KBM-7 (cell line): ENCODE data around the gene STIM2.
"Not testable (repeated sequence)": the region's sequence is repeated elsewhere in the genome, so short reads cannot be mapped to it uniquely, and the experiment has no call there.

Experiments
- DNase-seq: peaks from one replicate; pipeline ENCODE4 v3.0.0-alpha.2; 2015
- in situ Hi-C: fragments of 300-500 bp; cut with MboI; formaldehyde crosslinking; loops from 2 replicates; pipeline ENCODE4 v1.14.3; 2020; ENCODE audit warnings: low sequenced_read_pairs, low pct_unique_long_range_greater_than_20kb, mixed read lengths

STIM2 gene

GRCh38 chr4:26860157-26860921 lies at the start of gene STIM2:
Gene STIM2 (plus strand): TSS chr4:26860841.
- in situ Hi-C loops, result no loop called here
- DNase-seq, result peak; percentile 96

GRCh38 chr4:26811571-26811970 lies 49.1 kb upstream of the STIM2 start:
- in situ Hi-C loops, DNase-seq: not testable (repeated sequence)

GRCh38 chr4:26812049-26812714 lies 48.5 kb upstream of the STIM2 start:
- in situ Hi-C loops, result no loop called here
- no peak for DNase-seq

- in situ Hi-C loops, result no loop called here
- DNase-seq, result no peak
These were observed 46.9 kb upstream of the STIM2 start for GRCh38 chr4:26813698-26814097.

GRCh38 chr4:26815199-26815598 lies 45.4 kb upstream of the STIM2 start:
- DNase-seq, result peak; percentile 40
- in situ Hi-C loops, result no loop called here

GRCh38 chr4:26815706-26816105 lies 44.9 kb upstream of the STIM2 start:
- no peak for DNase-seq
- in situ Hi-C loops, result no loop called here

GRCh38 chr4:26819026-26819425 lies 41.6 kb upstream of the STIM2 start:
- DNase-seq, result no peak
- in situ Hi-C loops, result no loop called here

- no peak for DNase-seq
- in situ Hi-C loops, result no loop called here
These were observed 41.1 kb upstream of the STIM2 start for GRCh38 chr4:26819478-26820095.

GRCh38 chr4:26820346-26820745 lies 40.3 kb upstream of the STIM2 start:
- no peak for DNase-seq
- in situ Hi-C loops, result no loop called here

- in situ Hi-C loops, result no loop called here
These were observed 39.6 kb upstream of the STIM2 start for GRCh38 chr4:26821031-26821430.

GRCh38 chr4:26821677-26822503 lies 38.8 kb upstream of the STIM2 start:
- DNase-seq, result no peak
- in situ Hi-C loops, result no loop called here

More at GRCh38 chr4:26821031-26821430, 39.6 kb upstream of the STIM2 start:
- DNase-seq, result no peak

- peak; percentile 61 for DNase-seq
- in situ Hi-C loops, result no loop called here
These were observed 38.1 kb upstream of the STIM2 start for GRCh38 chr4:26822546-26822945.

GRCh38 chr4:26822974-26823373 lies 37.7 kb upstream of the STIM2 start:
- in situ Hi-C loops, DNase-seq: not testable (repeated sequence)

GRCh38 chr4:26823583-26823982 lies 37.1 kb upstream of the STIM2 start:
- in situ Hi-C loops, result no loop called here
- no peak for DNase-seq

- in situ Hi-C loops, result no loop called here
- DNase-seq, result no peak
These were observed 36.0 kb upstream of the STIM2 start for GRCh38 chr4:26824667-26825066.

GRCh38 chr4:26826721-26827120 lies 33.9 kb upstream of the STIM2 start:
- in situ Hi-C loops, result no loop called here

GRCh38 chr4:26827336-26827735 lies 33.3 kb upstream of the STIM2 start:
- DNase-seq, in situ Hi-C loops: not testable (repeated sequence)

More at GRCh38 chr4:26826721-26827120, 33.9 kb upstream of the STIM2 start:
- peak; percentile 67 for DNase-seq

- no peak for DNase-seq
- in situ Hi-C loops, result no loop called here
These were observed 32.8 kb upstream of the STIM2 start for GRCh38 chr4:26827798-26828197.

- DNase-seq, result no peak
- in situ Hi-C loops, result no loop called here
These were observed 31.6 kb upstream of the STIM2 start for GRCh38 chr4:26829018-26829417.
